Fibroblast of lung (primary cell): ENCODE results near the gene CSTF3. TPM values are rescaled to one million over a fixed set of nuclear protein-coding genes. Genes with fewer than 3 reads are reported as not detected.

Source experiments
- DNase-seq, 2 donors: peaks; one replicate each; pipeline versions ENCODE4 v3.0.0 to v3.0.0-alpha.2; 2010; ENCODE audit warnings: low read depth in 2 of 2
- H2AFZ ChIP-seq: 2 replicates; pipeline ENCODE4 v1.5.1; 2012; ENCODE audit warnings: low read length, control low read depth, inconsistent platforms
- H3K27ac ChIP-seq: 2 replicates; pipeline ENCODE4 v1.5.1; 2011; ENCODE audit warnings: low read length, control low read depth; ENCODE audit not compliant: insufficient read depth
- H3K27me3 ChIP-seq: 2 replicates; pipeline ENCODE4 v1.5.1; 2011; ENCODE audit warnings: mild to moderate bottlenecking, low read length; ENCODE audit not compliant: control insufficient read depth, insufficient read depth
- H3K36me3 ChIP-seq: 2 replicates; pipeline ENCODE4 v1.5.1; 2011; ENCODE audit warnings: low read length; ENCODE audit not compliant: control insufficient read depth, insufficient read depth
- H3K4me1 ChIP-seq: 2 replicates; pipeline ENCODE4 v1.5.1; 2011; ENCODE audit warnings: low read length; ENCODE audit not compliant: control insufficient read depth, insufficient read depth; ENCODE audit errors: extremely low read depth
- H3K4me2 ChIP-seq: 2 replicates; pipeline ENCODE4 v1.5.1; 2011; ENCODE audit warnings: low read length, control low read depth; ENCODE audit not compliant: insufficient read depth; ENCODE audit errors: extremely low read depth
- H3K4me3 ChIP-seq, 4 experiments: fragments of 200-600 bp in 1 of 4; sonication (generic) in 1 of 4; replicated peaks in 1 of 4; 2 replicates each; pipeline ENCODE4 v1.5.1; 2011 to 2016; ENCODE audit warnings: low read length in 4 of 4, low read depth in 3 of 4, mild to moderate bottlenecking in 3 of 4, control low read depth in 2 of 4, inconsistent platforms in 1 of 4, mixed read lengths in 1 of 4; ENCODE audit not compliant: insufficient read depth in 1 of 4; ENCODE audit errors: control extremely low read depth in 1 of 4
- H3K79me2 ChIP-seq: 2 replicates; pipeline ENCODE4 v1.5.1; 2012; ENCODE audit warnings: mild to moderate bottlenecking, low read length, inconsistent platforms; ENCODE audit not compliant: control insufficient read depth, insufficient read depth
- H3K9ac ChIP-seq: 2 replicates; pipeline ENCODE4 v1.5.1; 2011; ENCODE audit warnings: mild to moderate bottlenecking, low read length, control low read depth; ENCODE audit not compliant: insufficient read depth
- H3K9me3 ChIP-seq: 2 replicates; pipeline ENCODE4 v1.5.1; 2012; ENCODE audit warnings: low read depth, low read length; ENCODE audit not compliant: control insufficient read depth, insufficient read depth
- H4K20me1 ChIP-seq: 2 replicates; pipeline ENCODE4 v1.5.1; 2011; ENCODE audit warnings: low read length; ENCODE audit not compliant: control insufficient read depth, insufficient read depth; ENCODE audit errors: extremely low read depth
- EZH2 ChIP-seq: IDR thresholded peaks from 2 replicates; pipeline ENCODE4 v1.5.1; 2012; ENCODE audit warnings: low read length, control low read depth, mild to moderate bottlenecking; ENCODE audit errors: missing control alignments
- polyA plus RNA-seq, 2 donors: library from polyadenylated mRNA; depleted of rRNA in 1 of 2; stranded (reverse) in 1 of 2; unstranded in 1 of 2; fragments of >200 nt; gene quantifications; 2 replicates each; pipeline ENCODE4 v1.2.1, GENCODE V29; 2011 to 2012; ENCODE audit warnings: missing spikeins in 1 of 2
- total RNA-seq: library from RNA; depleted of rRNA; stranded (reverse); fragments of >200 nt; gene quantifications from 2 replicates; pipeline ENCODE4 v1.2.1, GENCODE V29; 2014
- TF ChIP-seq, protein P1 (sequence below), 2 donors: IDR thresholded peaks in 1 of 2; conservative IDR thresholded peaks in 1 of 2; 1 replicate in 1 of 2; 2 replicates in 1 of 2; pipeline ENCODE4 v1.5.1; 2011 to 2012; ENCODE audit warnings: low read length in 2 of 2, control low read depth in 1 of 2, inconsistent platforms in 1 of 2, low read depth in 1 of 2, mild to moderate bottlenecking in 1 of 2

Gene CSTF3
- total and polyA plus RNA-seq, 2 donors (not counting 1 experiment from before 2014, with no cell fraction given), result 26.3 to 27.4 TPM

DNA sequence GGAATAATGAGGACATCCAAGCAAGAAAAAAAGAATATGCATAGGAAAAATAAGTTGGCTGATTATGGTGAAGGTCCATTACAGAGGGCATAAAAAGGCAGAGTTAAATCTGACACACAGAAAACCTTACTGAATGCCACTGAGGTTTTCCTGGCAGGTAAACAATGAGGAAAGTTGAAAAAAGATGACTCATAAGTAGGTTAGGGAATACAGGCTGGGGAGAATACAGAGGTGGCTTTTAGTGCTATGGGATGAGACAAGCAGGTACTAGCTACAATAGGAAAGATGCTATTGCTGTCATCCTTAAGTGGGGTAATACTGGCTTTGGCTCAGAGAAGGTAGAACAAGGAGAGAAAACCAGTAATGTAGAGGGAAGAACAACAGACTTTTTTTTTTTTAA lies 44.7 kb downstream of the CSTF3 start:
- Histone ChIP-seq H3K27me3 (no peaks in the 10 kb centered on the region), H3K36me3 (no peaks in the 10 kb centered on the region), H3K4me2 (no peak overlapping the region), H3K79me2 (no peaks in the 10 kb centered on the region), H2AFZ (no peak overlapping the region), H4K20me1 (no peaks in the 10 kb centered on the region), H3K4me3 (no peak overlapping the region), H3K27ac (no peak overlapping the region), H3K9me3 (no peaks in the 10 kb centered on the region), H3K9ac (no peak overlapping the region), H3K4me1 (no peaks in the 10 kb centered on the region)
- DNase-seq, result peak in 1 of 2 donors; percentile 41
- TF ChIP-seq EZH2, result no peak
- TF ChIP-seq, protein P1, sequence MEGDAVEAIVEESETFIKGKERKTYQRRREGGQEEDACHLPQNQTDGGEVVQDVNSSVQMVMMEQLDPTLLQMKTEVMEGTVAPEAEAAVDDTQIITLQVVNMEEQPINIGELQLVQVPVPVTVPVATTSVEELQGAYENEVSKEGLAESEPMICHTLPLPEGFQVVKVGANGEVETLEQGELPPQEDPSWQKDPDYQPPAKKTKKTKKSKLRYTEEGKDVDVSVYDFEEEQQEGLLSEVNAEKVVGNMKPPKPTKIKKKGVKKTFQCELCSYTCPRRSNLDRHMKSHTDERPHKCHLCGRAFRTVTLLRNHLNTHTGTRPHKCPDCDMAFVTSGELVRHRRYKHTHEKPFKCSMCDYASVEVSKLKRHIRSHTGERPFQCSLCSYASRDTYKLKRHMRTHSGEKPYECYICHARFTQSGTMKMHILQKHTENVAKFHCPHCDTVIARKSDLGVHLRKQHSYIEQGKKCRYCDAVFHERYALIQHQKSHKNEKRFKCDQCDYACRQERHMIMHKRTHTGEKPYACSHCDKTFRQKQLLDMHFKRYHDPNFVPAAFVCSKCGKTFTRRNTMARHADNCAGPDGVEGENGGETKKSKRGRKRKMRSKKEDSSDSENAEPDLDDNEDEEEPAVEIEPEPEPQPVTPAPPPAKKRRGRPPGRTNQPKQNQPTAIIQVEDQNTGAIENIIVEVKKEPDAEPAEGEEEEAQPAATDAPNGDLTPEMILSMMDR (conservative IDR thresholded peaks at IDR 0.05 in 1 of 2, IDR thresholded peaks at IDR 0.05 in 1 of 2; ENCODE audit: low read depth in 1 of 2, low read length in 2 of 2), result no peak

DNA sequence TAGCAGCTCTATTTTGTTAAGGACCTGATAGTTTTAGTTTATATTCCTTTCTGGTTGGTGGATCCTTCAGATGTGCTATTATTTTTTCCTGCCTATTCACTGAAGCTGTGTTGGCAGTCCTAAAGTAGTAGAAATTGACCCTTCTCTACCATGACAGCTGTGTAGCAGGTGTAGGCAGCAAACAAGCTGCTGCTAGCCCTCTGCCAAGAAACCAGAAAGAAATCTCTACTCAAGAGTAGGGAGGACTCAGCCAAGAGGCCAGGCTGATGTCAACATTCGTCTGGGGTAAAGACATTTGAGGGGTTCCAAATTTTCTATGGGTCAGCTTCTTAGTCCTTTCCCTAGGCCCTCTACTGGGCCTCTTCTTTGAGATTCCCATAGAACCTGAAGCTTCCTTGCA lies 51.2 kb downstream of the CSTF3 start:
- Histone ChIP-seq H3K27ac (no peak overlapping the region), H3K4me2 (no peak overlapping the region), H3K4me1 (no peaks in the 10 kb centered on the region), H3K9me3 (no peaks in the 10 kb centered on the region), H3K79me2 (no peaks in the 10 kb centered on the region), H2AFZ (no peak overlapping the region), H3K4me3 (no peak overlapping the region), H4K20me1 (no peaks in the 10 kb centered on the region), H3K9ac (no peak overlapping the region), H3K27me3 (no peaks in the 10 kb centered on the region), H3K36me3 (no peaks in the 10 kb centered on the region)
- TF ChIP-seq, protein P1 (conservative IDR thresholded peaks at IDR 0.05 in 1 of 2, IDR thresholded peaks at IDR 0.05 in 1 of 2; ENCODE audit: low read depth in 1 of 2, low read length in 2 of 2), result no peak
- TF ChIP-seq EZH2, result no peak
- peak in 1 of 2 donors; percentile 28 for DNase-seq

DNA sequence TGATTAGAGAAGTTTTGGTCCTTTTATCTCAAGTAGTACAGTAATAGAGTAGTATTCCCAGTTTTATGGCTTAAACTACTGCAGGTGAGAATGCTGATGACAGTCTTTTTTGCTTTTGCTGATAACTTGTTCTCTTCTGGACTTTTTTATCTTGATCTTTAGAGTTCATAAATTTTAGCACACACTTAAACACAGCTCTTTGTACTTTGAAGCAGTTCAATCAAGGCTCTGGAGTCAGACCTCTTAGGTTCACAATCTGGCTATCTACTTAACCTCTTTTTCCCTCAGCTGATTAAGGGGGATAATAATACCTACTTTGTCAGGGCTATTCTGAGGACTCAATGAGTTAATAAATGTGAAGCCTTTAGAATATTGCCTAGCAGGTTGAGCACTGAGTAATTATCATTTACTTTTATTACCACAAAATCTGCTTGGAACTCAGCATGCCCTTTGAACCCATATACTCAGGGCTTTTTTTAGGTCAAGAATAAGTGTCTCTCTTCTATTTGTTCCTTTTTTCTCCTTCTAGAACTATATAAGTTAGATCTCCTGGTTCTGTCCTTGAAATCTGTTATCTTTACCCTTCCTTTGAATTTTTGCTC lies 51.9 kb downstream of the CSTF3 start:
- no peak for DNase-seq
- Histone ChIP-seq H3K4me3 (no peak overlapping the region), H3K9me3 (no peaks in the 10 kb centered on the region)

More for the DNA sequence above, 51.9 kb downstream of the CSTF3 start:
- H3K36me3 ChIP-seq, result no peaks in the 10 kb centered on the region
- no peak overlapping the region for H3K9ac ChIP-seq
- no peak overlapping the region for H3K4me2 ChIP-seq
- no peaks in the 10 kb centered on the region for H4K20me1 ChIP-seq
- no peaks in the 10 kb centered on the region for H3K4me1 ChIP-seq
- H3K27ac ChIP-seq, result no peak overlapping the region
- no peak for TF ChIP-seq EZH2
- TF ChIP-seq, protein P1 (conservative IDR thresholded peaks at IDR 0.05 in 1 of 2, IDR thresholded peaks at IDR 0.05 in 1 of 2; ENCODE audit: low read depth in 1 of 2, low read length in 2 of 2), result no peak
- no peaks in the 10 kb centered on the region for H3K27me3 ChIP-seq
- no peak overlapping the region for H2AFZ ChIP-seq
- H3K79me2 ChIP-seq, result no peaks in the 10 kb centered on the region
